NCI-H2171 (cell line): Measurements from ENCODE around the gene PALLD.

Source experiments
- DNase-seq: peaks from one replicate; lab custom pipeline; 2025; lab: John Stamatoyannopoulos, UW

Gene PALLD

GRCh38 chr4:168527560-168527959, 30.7 kb downstream of the PALLD start:
- DNase-seq = no peak

- no peak for DNase-seq
Observed at GRCh38 chr4:168528131-168528949, 31.5 kb downstream of the PALLD start.

- DNase-seq = no peak
Observed at GRCh38 chr4:168529257-168529656, 32.4 kb downstream of the PALLD start.

- DNase-seq = no peak
Observed at GRCh38 chr4:168531305-168531704, 34.5 kb downstream of the PALLD start.

GRCh38 chr4:168534535-168534934, 37.7 kb downstream of the PALLD start:
- DNase-seq = no peak

GRCh38 chr4:168535689-168536088, 38.8 kb downstream of the PALLD start:
- no peak for DNase-seq

- no peak for DNase-seq
Observed at GRCh38 chr4:168536448-168536847, 39.6 kb downstream of the PALLD start.

- no peak for DNase-seq
Observed at GRCh38 chr4:168537086-168537485, 40.2 kb downstream of the PALLD start.

GRCh38 chr4:168537571-168537970, 40.7 kb downstream of the PALLD start:
- DNase-seq = no peak

GRCh38 chr4:168538632-168539031, 41.8 kb downstream of the PALLD start:
- DNase-seq = no peak

- no peak for DNase-seq
Observed at GRCh38 chr4:168540086-168540485, 43.2 kb downstream of the PALLD start.

GRCh38 chr4:168540503-168541265, 43.8 kb downstream of the PALLD start:
- no peak for DNase-seq

- DNase-seq = no peak
Observed at GRCh38 chr4:168541266-168541953, 44.6 kb downstream of the PALLD start.

GRCh38 chr4:168549143-168549542, 52.3 kb downstream of the PALLD start:
- peak; percentile 11 for DNase-seq

- DNase-seq = no peak
Observed at GRCh38 chr4:168550064-168550766, 53.4 kb downstream of the PALLD start.

- DNase-seq = no peak
Observed at GRCh38 chr4:168551211-168551610, 54.4 kb downstream of the PALLD start.

- no peak for DNase-seq
Observed at GRCh38 chr4:168551945-168552695, 55.3 kb downstream of the PALLD start.

GRCh38 chr4:168553714-168554370, 57.0 kb downstream of the PALLD start:
- DNase-seq = no peak

GRCh38 chr4:168555437-168555836, 58.6 kb downstream of the PALLD start:
- DNase-seq = no peak

GRCh38 chr4:168557658-168558057, 60.8 kb downstream of the PALLD start:
- DNase-seq = no peak

- DNase-seq = no peak
Observed at GRCh38 chr4:168558599-168558998, 61.7 kb downstream of the PALLD start.
